SH-SY5Y (cell line): ENCODE data around the gene MUC3A.

Experiments used
- GATA2 ChIP-seq: IDR thresholded peaks from 2 replicates; pipeline ENCODE4 v1.6.1; 2011; ENCODE audit warnings: mild to moderate bottlenecking, low read depth, low read length
- GATA3 ChIP-seq: IDR thresholded peaks from 2 replicates; pipeline ENCODE4 v1.6.1; 2011; ENCODE audit warnings: low read depth, mild to moderate bottlenecking, low read length, moderate library complexity

Gene MUC3A

GRCh38 chr7:100965045-100965722, 15.8 kb downstream of the MUC3A start:
- TF ChIP-seq GATA2 (no peak), GATA3 (no peak)

GRCh38 chr7:100965723-100966541, 16.6 kb downstream of the MUC3A start:
- no peak for TF ChIP-seq GATA3
- no peak for TF ChIP-seq GATA2

GRCh38 chr7:100966542-100967291, 17.4 kb downstream of the MUC3A start:
- TF ChIP-seq GATA2: no peak
- no peak for TF ChIP-seq GATA3

GRCh38 chr7:100967292-100967863, 18.0 kb downstream of the MUC3A start:
- TF ChIP-seq GATA2 (no peak), GATA3 (no peak)

- no peak for TF ChIP-seq GATA2
- TF ChIP-seq GATA3: no peak
Observed at GRCh38 chr7:100968031-100968430, 18.7 kb downstream of the MUC3A start.

GRCh38 chr7:100968650-100969049, 19.3 kb downstream of the MUC3A start:
- TF ChIP-seq GATA2: no peak
- no peak for TF ChIP-seq GATA3

- no peak for TF ChIP-seq GATA2
- no peak for TF ChIP-seq GATA3
Observed at GRCh38 chr7:100969066-100969615, 19.8 kb downstream of the MUC3A start, which contains the start of gene MUC12. TSS of gene MUC12 (plus strand) at chr7:100969565. CDS start at chr7:100969623, 58 bp downstream.

- TF ChIP-seq GATA3 (no peak), GATA2 (no peak)
Observed at GRCh38 chr7:100971111-100972001, 22.0 kb downstream of the MUC3A start.

- TF ChIP-seq GATA2 (no peak), GATA3 (no peak)
Observed at GRCh38 chr7:100972002-100972347, 22.6 kb downstream of the MUC3A start.

- TF ChIP-seq GATA3: no peak
- TF ChIP-seq GATA2: no peak
Observed at GRCh38 chr7:100974021-100974420, 24.7 kb downstream of the MUC3A start.

GRCh38 chr7:100975371-100975821, 26.1 kb downstream of the MUC3A start:
- TF ChIP-seq GATA3: no peak
- no peak for TF ChIP-seq GATA2

GRCh38 chr7:100978300-100978699, 29.0 kb downstream of the MUC3A start:
- TF ChIP-seq GATA3: no peak
- no peak for TF ChIP-seq GATA2
